Mesendoderm (in vitro differentiated cells): Measurements from ENCODE around the gene POPDC2.

Experiments
- DNase-seq: peaks from one replicate; pipeline ENCODE4 v3.0.0; 2013
- H2AK5ac ChIP-seq: 2 replicates; pipeline ENCODE4 v1.6.1; 2013; ENCODE audit warnings: low read length, inconsistent platforms
- H2BK120ac ChIP-seq: 2 replicates; pipeline ENCODE4 v1.6.1; 2013; ENCODE audit warnings: low read depth, mild to moderate bottlenecking, low read length, moderate library complexity, mixed read lengths
- H2BK15ac ChIP-seq: replicated peaks from 2 replicates; pipeline ENCODE4 v1.6.1; 2013; ENCODE audit warnings: low read depth, mild to moderate bottlenecking, moderate library complexity
- H2BK5ac ChIP-seq: 2 replicates; pipeline ENCODE4 v1.6.1; 2013; ENCODE audit warnings: low read length, inconsistent platforms
- H3K18ac ChIP-seq: 2 replicates; pipeline ENCODE4 v1.6.1; 2013; ENCODE audit warnings: mild to moderate bottlenecking, low read length, mixed read lengths
- H3K23ac ChIP-seq: one replicate; pipeline ENCODE4 v1.6.1; 2013; ENCODE audit warnings: low read length
- H3K27ac ChIP-seq: 2 replicates; pipeline ENCODE4 v1.5.1; 2013; ENCODE audit warnings: low read depth, mild to moderate bottlenecking, inconsistent platforms, low read length, moderate library complexity
- H3K27me3 ChIP-seq: 2 replicates; pipeline ENCODE4 v1.6.1; 2013; ENCODE audit warnings: low read length, control low read depth, mild to moderate bottlenecking, inconsistent platforms; ENCODE audit not compliant: insufficient read depth, poor library complexity
- H3K36me3 ChIP-seq: 2 replicates; pipeline ENCODE4 v1.6.1; 2013; ENCODE audit warnings: low read length, inconsistent platforms; ENCODE audit not compliant: control insufficient read depth, insufficient read depth
- H3K4ac ChIP-seq: one replicate; pipeline ENCODE4 v1.6.1; 2013; ENCODE audit warnings: low read depth, mild to moderate bottlenecking, low read length, moderate library complexity
- H3K4me1 ChIP-seq: 2 replicates; pipeline ENCODE4 v1.6.1; 2013; ENCODE audit warnings: low read depth, low read length, inconsistent platforms; ENCODE audit not compliant: control insufficient read depth
- H3K4me2 ChIP-seq: 2 replicates; pipeline ENCODE4 v1.6.1; 2013; ENCODE audit warnings: low read length
- H3K4me3 ChIP-seq: 2 replicates; pipeline ENCODE4 v1.5.1; 2013; ENCODE audit warnings: mild to moderate bottlenecking, low read length
- H3K56ac ChIP-seq: one replicate; pipeline ENCODE4 v1.6.1; 2013; ENCODE audit warnings: low read length
- H3K79me1 ChIP-seq: 2 replicates; pipeline ENCODE4 v1.6.1; 2013; ENCODE audit warnings: low read length, inconsistent platforms
- H3K79me2 ChIP-seq: 2 replicates; pipeline ENCODE4 v1.6.1; 2013; ENCODE audit warnings: mild to moderate bottlenecking, low read length; ENCODE audit not compliant: control insufficient read depth, insufficient read depth
- H3K9ac ChIP-seq: 2 replicates; pipeline ENCODE4 v1.6.1; 2013; ENCODE audit warnings: low read length, inconsistent platforms
- H4K5ac ChIP-seq: one replicate; pipeline ENCODE4 v1.6.1; 2013; ENCODE audit warnings: low read length
- H4K8ac ChIP-seq: one replicate; pipeline ENCODE4 v1.6.1; 2013; ENCODE audit warnings: low read depth, mild to moderate bottlenecking, control low read depth, low read length, moderate library complexity
- WGBS: extraction: QIAGEN DNeasy Blood & Tissue Kit; methylation state at CpG from one replicate; pipeline ENCODE4 v1.1.7; 2013; ENCODE audit warnings: low lambda C conversion rate, missing lambda C conversion rate; ENCODE audit not compliant: insufficient coverage; ENCODE audit errors: extremely low coverage; 5-methylcytosine and 5-hydroxymethylcytosine counted together

POPDC2 gene

GRCh38 chr3:119658994-119659393 is 1.4 kb downstream of the POPDC2 start:
- no peak overlapping the region for H3K4me3 ChIP-seq
- H2BK5ac ChIP-seq, result no peak overlapping the region
- H4K5ac ChIP-seq, result no peak overlapping the region
- no CpG with 5 or more reads among the region's 2 CpGs for WGBS
- no peak overlapping the region for H3K23ac ChIP-seq
- no peaks in the 10 kb centered on the region for H3K79me2 ChIP-seq
- no peak overlapping the region for H2AK5ac ChIP-seq
- no peak overlapping the region for H3K18ac ChIP-seq
- no peaks in the 10 kb centered on the region for H3K4me1 ChIP-seq
- H3K9ac ChIP-seq, result no peak overlapping the region
- no peak for DNase-seq
- H3K79me1 ChIP-seq, result no peaks in the 10 kb centered on the region
- no peak overlapping the region for H4K8ac ChIP-seq
- H3K27ac ChIP-seq, result no peak overlapping the region
- no peaks in the 10 kb centered on the region for H3K36me3 ChIP-seq
- H3K27me3 ChIP-seq, result no peaks in the 10 kb centered on the region
- H2BK15ac ChIP-seq, result no peak overlapping the region
- no peak overlapping the region for H2BK120ac ChIP-seq
- no peak overlapping the region for H3K4ac ChIP-seq
- no peak overlapping the region for H3K56ac ChIP-seq
- H3K4me2 ChIP-seq, result no peak overlapping the region

- Histone ChIP-seq H3K36me3 (no peaks in the 10 kb centered on the region), H3K4ac (no peak overlapping the region), H3K18ac (no peak overlapping the region), H3K79me1 (no peaks in the 10 kb centered on the region), H3K23ac (no peak overlapping the region), H2AK5ac (no peak overlapping the region), H3K4me2 (no peak overlapping the region), H3K79me2 (no peaks in the 10 kb centered on the region), H3K56ac (no peak overlapping the region), H2BK15ac (no peak overlapping the region), H3K4me3 (no peak overlapping the region), H3K27me3 (no peaks in the 10 kb centered on the region), H3K9ac (no peak overlapping the region), H4K5ac (no peak overlapping the region), H4K8ac (no peak overlapping the region), H2BK5ac (no peak overlapping the region), H2BK120ac (no peak overlapping the region), H3K27ac (no peak overlapping the region), H3K4me1 (no peaks in the 10 kb centered on the region)
- 100% methylated on average over 2 of the region's 4 CpGs for WGBS
- DNase-seq, result no peak
Observed at GRCh38 chr3:119657887-119658702, 2.3 kb downstream of the POPDC2 start.

- Histone ChIP-seq H2BK120ac (no peak overlapping the region), H3K23ac (no peak overlapping the region), H3K56ac (no peak overlapping the region), H3K4me1 (no peaks in the 10 kb centered on the region), H2BK15ac (no peak overlapping the region), H4K8ac (no peak overlapping the region), H3K4ac (no peak overlapping the region), H3K4me2 (no peak overlapping the region), H3K79me1 (no peaks in the 10 kb centered on the region), H2BK5ac (no peak overlapping the region), H4K5ac (no peak overlapping the region), H3K79me2 (no peaks in the 10 kb centered on the region), H3K27ac (no peak overlapping the region), H3K36me3 (no peaks in the 10 kb centered on the region), H3K18ac (no peak overlapping the region), H3K9ac (no peak overlapping the region), H3K27me3 (no peaks in the 10 kb centered on the region), H2AK5ac (no peak overlapping the region), H3K4me3 (no peak overlapping the region)
- DNase-seq, result no peak
- whole genome bisulfite sequencing, result no CpG with 5 or more reads among the region's 2 CpGs
Observed at GRCh38 chr3:119653876-119654275, 6.5 kb downstream of the POPDC2 start.

GRCh38 chr3:119652306-119653033 is 7.9 kb downstream of the POPDC2 start:
- Histone ChIP-seq H3K56ac (no peak overlapping the region), H3K4me2 (no peak overlapping the region), H3K23ac (no peak overlapping the region), H3K9ac (no peak overlapping the region), H2BK5ac (no peak overlapping the region), H2BK120ac (no peak overlapping the region), H3K4me3 (no peak overlapping the region), H3K27ac (no peak overlapping the region), H2AK5ac (no peak overlapping the region), H3K79me2 (no peaks in the 10 kb centered on the region), H3K4me1 (no peaks in the 10 kb centered on the region), H2BK15ac (no peak overlapping the region), H3K79me1 (no peaks in the 10 kb centered on the region), H4K8ac (no peak overlapping the region), H3K36me3 (no peaks in the 10 kb centered on the region), H4K5ac (no peak overlapping the region), H3K27me3 (no peaks in the 10 kb centered on the region), H3K4ac (no peak overlapping the region), H3K18ac (no peak overlapping the region)
- WGBS, result no CpG with 5 or more reads among the region's 7 CpGs
- no peak for DNase-seq

GRCh38 chr3:119649761-119650160 is 10.6 kb downstream of the POPDC2 start:
- Histone ChIP-seq H3K9ac (no peak overlapping the region), H3K4ac (no peak overlapping the region), H2AK5ac (no peak overlapping the region), H3K23ac (no peak overlapping the region), H4K8ac (no peak overlapping the region), H2BK120ac (no peak overlapping the region), H3K4me3 (no peak overlapping the region), H2BK15ac (no peak overlapping the region), H3K27ac (no peak overlapping the region), H2BK5ac (no peak overlapping the region), H3K4me1 (no peaks in the 10 kb centered on the region), H3K27me3 (no peaks in the 10 kb centered on the region), H3K79me1 (no peaks in the 10 kb centered on the region), H4K5ac (no peak overlapping the region), H3K4me2 (no peak overlapping the region), H3K36me3 (no peaks in the 10 kb centered on the region), H3K79me2 (no peaks in the 10 kb centered on the region), H3K56ac (no peak overlapping the region), H3K18ac (no peak overlapping the region)
- DNase-seq, result no peak
- 100% methylated on average over 1 of the region's 3 CpGs for WGBS
